ES-I3 (cell line): ENCODE data around the gene RIPOR2.
"Not testable (repeated sequence)": the region's sequence is repeated elsewhere in the genome, so short reads cannot be mapped to it uniquely, and the experiment has no call there.

Experiments
- H3K36me3 ChIP-seq: 2 replicates; pipeline ENCODE4 v1.6.1; 2013; ENCODE audit warnings: mild to moderate bottlenecking, low read length, control low read depth, moderate library complexity; ENCODE audit not compliant: insufficient read depth
- H3K4me1 ChIP-seq: 2 replicates; pipeline ENCODE4 v1.6.1; 2013; ENCODE audit warnings: mild to moderate bottlenecking, control low read depth, low read length; ENCODE audit not compliant: insufficient read depth
- H3K9ac ChIP-seq: 2 replicates; pipeline ENCODE4 v1.6.1; 2013; ENCODE audit warnings: low read depth, mild to moderate bottlenecking, low read length, moderate library complexity
- H3K9me3 ChIP-seq: 2 replicates; pipeline ENCODE4 v1.6.1; 2013; ENCODE audit warnings: mild to moderate bottlenecking, low read length, moderate library complexity; ENCODE audit not compliant: control insufficient read depth, insufficient read depth

The RIPOR2 gene

DNA sequence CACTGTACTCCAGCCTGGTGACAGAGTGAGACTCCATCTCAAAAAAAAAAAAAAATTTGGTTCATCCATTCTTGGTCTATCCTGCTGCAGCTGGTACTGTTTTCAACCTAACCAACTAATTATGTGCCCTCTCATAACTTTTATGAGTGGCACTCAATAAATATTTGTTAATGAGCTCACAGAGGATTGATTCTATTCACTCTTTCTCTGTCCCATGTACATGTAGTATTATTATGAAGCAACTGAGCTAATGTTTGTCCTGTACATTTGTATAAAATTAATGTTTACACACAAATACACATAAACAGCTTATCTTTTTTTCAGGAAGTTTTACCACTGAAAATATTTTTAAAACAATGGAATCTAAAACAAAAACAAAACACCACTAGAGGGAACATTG lies 10.1 kb downstream of the RIPOR2 start:
- H3K36me3 ChIP-seq, result no peaks in the 10 kb centered on the region
- no peak overlapping the region for H3K9ac ChIP-seq
- no peaks in the 10 kb centered on the region for H3K9me3 ChIP-seq
- peaks cover 27% of the 10 kb centered on the region for H3K4me1 ChIP-seq

DNA sequence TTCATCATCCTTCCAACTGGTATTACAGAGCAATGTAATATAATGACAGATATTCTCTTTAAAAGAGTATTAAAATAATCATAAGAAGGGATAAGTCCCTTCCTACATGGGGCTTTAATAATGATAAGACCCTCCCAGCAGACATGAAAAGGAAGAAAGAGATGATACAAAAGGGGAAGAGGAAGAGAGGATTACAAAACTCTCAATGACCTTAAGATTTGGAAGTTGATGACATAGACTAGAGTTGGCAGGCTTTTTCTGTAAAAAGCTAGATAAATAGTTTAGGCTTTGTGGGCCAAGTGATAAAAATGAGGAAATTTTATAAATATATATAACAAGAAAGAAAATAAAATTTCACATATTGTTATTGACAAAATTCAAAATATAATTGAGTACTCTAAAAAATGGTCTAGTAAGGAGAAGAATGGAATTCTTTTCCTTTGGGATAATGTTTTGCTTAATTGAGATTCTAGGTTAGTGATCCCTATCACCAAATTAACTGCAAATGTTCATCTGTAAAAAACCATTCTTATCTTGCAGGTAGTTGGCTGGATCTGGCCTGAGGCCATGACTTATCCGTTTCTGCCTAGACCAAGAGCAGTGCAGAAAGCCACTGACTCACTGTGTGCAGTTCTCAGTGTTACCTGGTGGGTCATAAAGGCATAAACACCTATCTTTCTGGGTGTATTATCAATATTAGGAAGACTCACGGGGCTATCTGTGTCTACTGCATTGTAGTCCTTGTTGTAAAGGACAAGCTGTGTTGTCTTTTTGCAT lies 11.0 kb downstream of the RIPOR2 start:
- Histone ChIP-seq H3K9ac (no peak overlapping the region), H3K9me3 (no peaks in the 10 kb centered on the region), H3K4me1 (peaks cover 32% of the 10 kb centered on the region), H3K36me3 (no peaks in the 10 kb centered on the region)

DNA sequence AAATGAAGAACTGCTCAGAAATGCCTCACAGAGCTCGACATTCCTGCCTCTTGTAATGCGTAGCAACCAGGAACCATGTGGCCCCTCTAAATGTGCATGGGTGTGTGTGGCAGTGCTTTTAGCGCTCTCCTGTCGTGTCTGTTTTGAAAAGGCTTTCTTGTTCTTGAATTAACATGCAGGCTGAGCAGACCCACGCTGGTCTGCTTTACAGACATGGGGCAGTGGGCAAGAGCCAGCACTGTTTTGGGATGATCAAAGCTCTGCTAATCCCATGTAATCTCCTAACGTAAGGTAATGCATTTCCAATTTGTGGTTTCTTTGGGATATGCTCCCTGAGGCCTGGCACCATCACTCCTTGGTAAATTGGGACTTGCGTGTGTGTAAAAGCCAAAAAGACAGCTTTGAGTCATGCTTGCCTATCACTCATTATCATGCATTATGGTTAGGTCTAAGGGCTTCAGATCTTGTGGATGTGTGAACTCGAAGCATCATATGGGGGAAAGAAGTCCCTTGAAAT lies 11.8 kb downstream of the RIPOR2 start:
- H3K9ac ChIP-seq, result no peak overlapping the region
- no peaks in the 10 kb centered on the region for H3K36me3 ChIP-seq
- no peaks in the 10 kb centered on the region for H3K9me3 ChIP-seq
- H3K4me1 ChIP-seq, result peaks cover 40% of the 10 kb centered on the region

DNA sequence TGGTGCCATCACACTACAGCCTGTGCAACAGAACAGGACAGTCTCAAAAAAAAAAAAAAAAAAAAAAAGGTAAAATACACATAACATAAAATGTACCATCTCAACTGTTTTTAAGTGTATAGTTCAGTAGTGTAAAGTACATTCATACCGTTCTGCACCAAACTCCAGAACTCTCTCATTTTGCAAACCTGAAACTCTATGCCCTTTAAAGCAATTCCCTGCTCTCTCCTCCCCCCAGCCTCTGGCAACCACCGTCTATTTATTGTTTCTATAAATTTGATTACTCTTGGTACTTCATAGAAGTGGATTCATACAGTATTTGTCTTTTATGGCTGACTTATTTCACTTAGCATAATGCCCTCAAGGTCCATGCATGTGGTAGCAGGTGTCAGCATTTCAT lies 12.9 kb downstream of the RIPOR2 start:
- Histone ChIP-seq H3K36me3 (no peaks in the 10 kb centered on the region), H3K4me1 (peaks cover 50% of the 10 kb centered on the region), H3K9me3 (no peaks in the 10 kb centered on the region), H3K9ac (no peak overlapping the region)

DNA sequence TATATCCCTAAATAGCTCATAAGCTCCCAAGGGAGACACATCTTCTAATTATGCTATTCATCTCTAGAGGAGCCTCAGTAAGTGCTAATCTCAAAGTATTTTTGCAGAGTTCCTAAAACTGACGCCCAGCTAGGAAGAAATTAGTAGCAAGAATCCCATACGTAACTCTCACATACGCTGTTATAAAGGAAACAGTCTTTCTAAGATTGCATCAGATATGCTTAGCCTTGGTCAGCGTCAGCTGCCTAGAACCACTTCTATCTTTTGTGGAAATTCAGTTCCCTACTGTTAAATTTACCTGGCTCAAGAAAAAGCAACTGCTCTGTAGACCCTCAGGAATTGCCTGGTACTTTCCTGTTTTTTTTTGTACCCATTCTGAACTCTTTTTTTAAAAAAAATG lies 13.6 kb downstream of the RIPOR2 start:
- H3K9me3 ChIP-seq, result no peaks in the 10 kb centered on the region
- no peak overlapping the region for H3K9ac ChIP-seq
- H3K36me3 ChIP-seq, result no peaks in the 10 kb centered on the region
- peaks cover 50% of the 10 kb centered on the region for H3K4me1 ChIP-seq

DNA sequence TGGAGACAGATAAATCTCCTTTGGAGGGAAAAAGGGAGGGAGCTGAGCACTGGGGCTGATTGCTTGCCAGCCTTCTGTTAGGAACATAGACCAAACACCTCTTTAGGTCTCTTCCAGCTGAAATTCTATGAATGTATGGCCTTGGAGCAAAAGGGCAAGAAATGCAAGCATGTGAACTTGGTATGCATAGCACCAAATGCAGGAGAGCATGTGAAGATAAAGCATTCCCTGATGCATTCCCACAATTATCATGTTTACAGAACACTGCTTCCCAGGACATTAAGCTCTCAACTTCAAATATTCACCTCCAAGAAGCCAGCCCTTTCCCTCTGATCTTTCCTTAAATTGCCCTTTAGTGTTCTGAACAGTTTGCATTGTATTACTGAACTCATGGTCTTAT lies 15.6 kb downstream of the RIPOR2 start:
- Histone ChIP-seq H3K4me1 (peaks cover 43% of the 10 kb centered on the region), H3K9ac (no peak overlapping the region), H3K9me3 (no peaks in the 10 kb centered on the region), H3K36me3 (no peaks in the 10 kb centered on the region)

DNA sequence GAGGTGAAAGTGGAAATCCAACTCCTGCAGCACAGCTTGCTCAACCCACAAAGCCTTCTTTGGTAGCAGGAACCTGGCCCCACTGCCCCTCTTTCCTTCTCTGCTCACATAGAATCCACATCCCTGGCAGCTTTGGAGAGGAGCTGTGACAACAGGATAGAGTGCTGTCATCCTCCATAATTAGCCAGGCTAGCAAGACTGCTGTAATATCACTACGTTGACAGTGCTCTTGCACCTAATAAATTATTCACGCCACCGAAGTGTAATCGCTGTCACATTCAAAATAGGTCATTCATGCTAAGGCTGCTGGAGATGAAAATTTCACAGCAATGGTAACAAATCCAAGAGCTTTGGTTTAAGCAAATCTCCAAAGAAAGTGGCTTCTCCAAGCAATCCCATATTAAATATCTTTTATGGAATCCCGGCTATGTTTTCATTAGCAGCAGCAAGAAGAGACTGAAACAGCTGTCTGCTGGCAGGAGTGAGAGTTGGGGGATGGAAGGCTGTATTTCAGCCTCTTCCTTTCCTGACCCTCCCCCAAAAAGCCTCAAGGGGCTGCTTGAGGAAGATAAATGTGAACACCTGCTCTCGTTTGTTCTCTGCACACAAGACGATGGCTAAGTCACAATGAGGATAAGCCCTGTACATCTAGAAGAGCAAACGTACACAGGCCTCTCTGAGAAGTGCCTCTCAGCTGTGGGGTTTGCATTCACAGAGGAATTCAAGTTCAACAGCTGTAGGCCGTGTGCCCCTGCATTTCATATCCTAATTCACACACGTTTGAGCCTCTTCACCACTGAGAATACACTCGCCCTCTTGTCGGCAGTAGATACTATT lies 16.5 kb downstream of the RIPOR2 start:
- no peak overlapping the region for H3K9ac ChIP-seq
- H3K9me3 ChIP-seq, result no peaks in the 10 kb centered on the region
- H3K4me1 ChIP-seq, result peaks cover 39% of the 10 kb centered on the region
- no peaks in the 10 kb centered on the region for H3K36me3 ChIP-seq

DNA sequence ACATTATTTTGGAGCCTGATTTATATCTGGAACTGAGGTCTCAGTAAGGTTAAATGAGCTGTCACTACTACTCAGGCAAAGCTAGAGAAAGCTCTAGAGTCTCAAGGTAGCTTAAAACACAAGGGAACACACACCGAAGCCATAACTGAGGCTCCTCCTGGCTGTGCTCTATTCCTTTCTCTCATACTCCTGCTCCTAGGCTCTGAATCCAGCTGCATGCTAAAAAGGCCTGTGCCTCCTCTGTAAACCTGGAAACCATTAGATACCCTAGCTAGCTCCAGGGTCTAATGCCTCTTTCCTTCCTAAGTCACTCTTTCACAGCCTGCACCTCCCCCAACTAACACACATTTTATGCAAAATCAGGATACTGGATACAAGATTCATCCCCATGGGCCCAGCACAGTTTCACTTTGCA lies 17.1 kb downstream of the RIPOR2 start:
- H3K4me1 ChIP-seq, result peaks cover 33% of the 10 kb centered on the region

DNA sequence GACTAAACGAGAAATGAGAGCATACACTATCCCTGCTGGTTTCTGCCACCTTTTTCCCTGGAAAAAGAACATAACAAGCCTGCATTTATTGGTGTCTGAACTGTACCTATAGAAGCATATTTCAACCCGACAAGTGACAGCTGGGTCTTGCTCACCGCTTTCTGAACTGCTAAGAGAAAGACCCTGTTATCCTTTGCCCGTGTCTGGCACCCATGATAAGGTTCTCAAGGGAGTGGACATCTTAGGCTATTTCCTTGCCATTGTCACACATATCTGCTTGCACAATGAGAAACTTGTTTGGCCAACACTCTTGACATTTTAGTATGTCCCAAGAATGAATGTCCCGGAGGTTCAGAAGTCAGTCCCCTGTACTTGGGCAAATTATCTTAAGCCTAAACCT lies 19.3 kb downstream of the RIPOR2 start:
- Histone ChIP-seq H3K4me1 (peaks cover 36% of the 10 kb centered on the region), H3K36me3 (no peaks in the 10 kb centered on the region)

More for the DNA sequence above, 17.1 kb downstream of the RIPOR2 start:
- Histone ChIP-seq H3K36me3 (no peaks in the 10 kb centered on the region), H3K9ac (no peak overlapping the region), H3K9me3 (no peaks in the 10 kb centered on the region)

DNA sequence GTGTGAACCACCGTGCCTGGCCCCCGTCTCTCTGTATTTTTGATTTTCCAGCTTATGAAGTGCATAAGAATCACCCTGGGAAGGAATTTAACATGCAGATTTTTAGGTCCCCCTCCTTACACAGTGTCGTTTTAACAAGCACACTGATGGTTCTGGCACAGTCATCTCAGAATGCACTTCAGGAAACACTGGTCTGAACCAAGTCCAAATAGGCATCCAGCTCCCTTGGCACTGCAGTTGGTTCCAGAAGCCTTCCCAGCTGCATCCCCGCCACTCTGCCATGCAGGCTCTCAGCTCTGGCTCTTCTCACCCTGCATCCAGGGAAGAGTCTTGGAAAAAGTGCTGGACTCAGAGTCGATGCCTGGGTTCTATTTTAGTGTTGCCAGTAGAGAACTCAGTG lies 20.1 kb downstream of the RIPOR2 start:
- no peak overlapping the region for H3K9ac ChIP-seq
- no peaks in the 10 kb centered on the region for H3K36me3 ChIP-seq
- no peaks in the 10 kb centered on the region for H3K9me3 ChIP-seq
- H3K4me1 ChIP-seq, result peaks cover 34% of the 10 kb centered on the region

More for the DNA sequence above, 19.3 kb downstream of the RIPOR2 start:
- Histone ChIP-seq H3K9ac (no peak overlapping the region), H3K9me3 (no peaks in the 10 kb centered on the region)

DNA sequence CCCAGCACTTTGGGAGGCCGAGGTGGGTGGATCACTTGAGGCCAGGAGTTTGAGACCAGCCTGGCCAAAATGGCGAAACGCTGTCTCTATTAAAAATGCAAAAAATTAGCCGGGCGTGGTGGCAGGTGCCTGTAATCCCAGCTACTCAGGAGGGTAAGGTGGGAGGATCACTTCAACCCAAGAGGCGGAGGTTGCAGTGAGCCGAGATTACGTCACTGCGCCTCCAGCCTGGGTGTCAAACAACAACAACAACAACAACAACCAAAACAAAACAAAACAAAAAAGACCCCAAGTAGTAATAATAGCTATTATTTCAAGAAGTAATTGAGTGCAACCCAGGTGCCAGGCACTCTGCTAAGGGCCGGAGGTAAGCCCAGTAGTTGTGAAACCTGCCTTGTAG lies 21.7 kb downstream of the RIPOR2 start:
- H3K9me3 ChIP-seq, H3K9ac ChIP-seq, H3K36me3 ChIP-seq: not testable (repeated sequence)
- H3K4me1 ChIP-seq, result peaks cover 19% of the 10 kb centered on the region

DNA sequence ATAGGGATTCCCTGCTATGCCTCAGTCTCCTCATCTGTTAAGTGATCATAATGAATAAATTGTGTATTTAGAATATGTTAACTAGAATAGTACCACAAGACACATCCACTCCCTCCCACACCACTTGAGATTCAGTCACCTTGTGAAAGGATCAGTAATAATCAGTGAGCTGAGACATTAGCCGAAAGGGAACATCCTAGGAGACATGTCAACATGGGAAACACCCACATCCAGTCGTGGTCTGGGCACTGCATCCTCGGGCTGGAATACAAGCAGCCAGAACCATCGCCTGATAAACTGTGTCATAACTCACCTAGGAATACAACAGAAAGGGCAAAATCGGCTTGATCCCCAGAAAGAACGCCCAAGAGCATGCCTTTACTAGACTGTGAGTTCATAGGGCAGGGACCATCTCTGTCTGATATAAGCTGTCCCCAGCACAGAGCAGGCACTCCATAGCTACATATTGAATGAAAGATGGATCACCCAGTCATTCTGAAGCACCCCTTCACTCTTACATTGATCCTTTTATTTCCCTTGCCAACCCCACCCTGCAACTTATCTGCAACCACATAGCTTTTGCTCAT lies 23.9 kb downstream of the RIPOR2 start:
- Histone ChIP-seq H3K36me3 (no peaks in the 10 kb centered on the region), H3K4me1 (peaks cover 13% of the 10 kb centered on the region), H3K9me3 (no peaks in the 10 kb centered on the region), H3K9ac (no peak overlapping the region; the same call in 1 of the 2 replicates)

DNA sequence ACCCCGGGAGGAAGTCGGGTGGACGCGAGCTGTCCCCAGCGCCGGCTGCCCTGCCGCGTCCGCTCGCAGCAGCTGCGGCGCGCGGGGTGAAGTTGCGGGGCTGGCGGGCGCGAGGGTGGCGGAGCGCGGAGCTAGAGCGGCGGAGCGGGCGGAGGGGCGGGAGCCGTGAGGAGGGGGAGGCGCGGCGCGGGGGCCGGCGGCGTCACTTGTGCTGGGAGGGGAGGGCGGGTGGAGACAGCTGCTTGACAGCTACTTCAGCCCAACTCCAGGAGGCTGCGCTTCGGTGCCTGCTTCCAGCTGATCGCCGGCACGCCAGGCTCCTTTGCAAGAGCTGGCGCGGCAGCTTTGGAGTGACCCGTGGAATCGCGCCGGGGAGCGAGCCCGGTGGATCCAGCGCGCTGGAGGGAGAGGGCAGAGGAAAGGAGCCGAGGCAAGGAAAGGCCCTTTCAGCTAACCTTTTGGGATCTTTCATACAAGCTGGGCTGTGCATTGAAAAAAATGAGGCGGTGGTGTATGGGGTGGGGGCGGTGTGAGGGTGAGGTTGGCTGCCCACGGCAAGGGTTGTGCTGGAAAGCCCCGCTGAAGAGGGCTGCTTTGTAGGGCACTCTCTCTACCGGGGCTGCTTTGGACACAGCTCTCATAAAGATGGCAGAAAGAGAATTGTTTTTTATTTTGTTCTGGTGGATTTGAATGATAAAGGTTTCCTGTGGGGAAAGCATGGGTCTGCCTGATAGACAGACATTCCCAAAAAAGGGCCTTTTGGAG lies 24.6 kb downstream of the RIPOR2 start:
- Histone ChIP-seq H3K9me3 (no peaks in the 10 kb centered on the region), H3K9ac (peak overlapping the region; percentile 71; the same call in 1 of the 2 replicates), H3K4me1 (peaks cover 13% of the 10 kb centered on the region), H3K36me3 (no peaks in the 10 kb centered on the region)
